Measurements from ENCODE around the gene KLHL6. TPM values are rescaled to one million over a fixed set of nuclear protein-coding genes. Genes with fewer than 3 reads are reported as not detected.
A peak's percentile ranks its signal among the peaks of the same experiment; 100 is the strongest.

KLHL6 gene
- total and polyA plus RNA-seq, 8 donors, result 0.19 to 4.6 (median 0.31) TPM

- no peak for TF ChIP-seq CTCF (IDR thresholded peaks at IDR 0.05)
- Histone ChIP-seq H3K27ac (no peak overlapping the region), H3K4me3 (no peak overlapping the region), H3K27me3 (no peaks in the 10 kb centered on the region), H3K4me1 (no peaks in the 10 kb centered on the region), H3K9me3 (no peaks in the 10 kb centered on the region), H3K36me3 (no peaks in the 10 kb centered on the region)
- no peak for FAIRE-seq
- 92 to 97% methylated on average over 6 of the region's 6 CpGs for WGBS, 2 donors
- intact Hi-C loops (cut with DNase I), result no loop called here
- DNase-seq, result no peak
- no peak for ATAC-seq
Measured at GRCh38 chr3:183590442-183590841, 34.9 kb upstream of the KLHL6 start.

- no peak for FAIRE-seq
- Histone ChIP-seq H3K4me3 (no peak overlapping the region), H3K36me3 (no peaks in the 10 kb centered on the region), H3K4me1 (no peaks in the 10 kb centered on the region), H3K27me3 (no peaks in the 10 kb centered on the region), H3K27ac (no peak overlapping the region), H3K9me3 (no peaks in the 10 kb centered on the region)
- ATAC-seq, result peak in 2 of 4 donors; percentile 57 to 73
- no peak for DNase-seq
- TF ChIP-seq CTCF (IDR thresholded peaks at IDR 0.05), result no peak
- 86 to 91% methylated on average over 2 of the region's 2 CpGs for WGBS, 2 donors
- intact Hi-C loops (cut with DNase I), result no loop called here
Measured at GRCh38 chr3:183587336-183587735, 31.8 kb upstream of the KLHL6 start.

- ATAC-seq, result no peak
- no peak for TF ChIP-seq CTCF (IDR thresholded peaks at IDR 0.05)
Measured at GRCh38 chr3:183586477-183586876, 31.0 kb upstream of the KLHL6 start.

GRCh38 chr3:183584914-183585280 is 29.4 kb upstream of the KLHL6 start:
- WGBS, 2 donors, result 75 to 76% methylated on average over 3 of the region's 3 CpGs
- no peaks in the 10 kb centered on the region for H3K36me3 ChIP-seq
- intact Hi-C loops (cut with DNase I), result no loop called here
- FAIRE-seq, result no peak
- DNase-seq, result no peak
- no peak for ATAC-seq
- no peaks in the 10 kb centered on the region for H3K4me1 ChIP-seq
- H3K4me3 ChIP-seq, result no peak overlapping the region
- H3K9me3 ChIP-seq, result no peaks in the 10 kb centered on the region
- no peak overlapping the region for H3K27ac ChIP-seq
- TF ChIP-seq CTCF (IDR thresholded peaks at IDR 0.05), result no peak
- H3K27me3 ChIP-seq, result no peaks in the 10 kb centered on the region

More at GRCh38 chr3:183586477-183586876, 31.0 kb upstream of the KLHL6 start:
- intact Hi-C loops (cut with DNase I), result no loop called here
- H3K4me3 ChIP-seq, result no peak overlapping the region
- no peaks in the 10 kb centered on the region for H3K36me3 ChIP-seq
- FAIRE-seq (no peak), DNase-seq (no peak)
- no peaks in the 10 kb centered on the region for H3K9me3 ChIP-seq
- H3K27ac ChIP-seq, result no peak overlapping the region
- H3K4me1 ChIP-seq, result no peaks in the 10 kb centered on the region
- no peaks in the 10 kb centered on the region for H3K27me3 ChIP-seq
- WGBS, 2 donors, result 82 to 84% methylated on average over 5 of the region's 5 CpGs

- no peak for FAIRE-seq
- WGBS, 2 donors, result 64 to 71% methylated on average over 7 of the region's 7 CpGs
- intact Hi-C loops (cut with DNase I), result no loop called here
Measured at GRCh38 chr3:183584246-183584913, 28.9 kb upstream of the KLHL6 start.

More at GRCh38 chr3:183584246-183584913, 28.9 kb upstream of the KLHL6 start:
- no peaks in the 10 kb centered on the region for H3K36me3 ChIP-seq
- H3K9me3 ChIP-seq, result no peaks in the 10 kb centered on the region
- DNase-seq (no peak), ATAC-seq (peak in 3 of 4 donors; percentile 9 to 26 (median 24))
- no peak overlapping the region for H3K27ac ChIP-seq
- H3K4me1 ChIP-seq, result no peaks in the 10 kb centered on the region
- H3K27me3 ChIP-seq, result no peaks in the 10 kb centered on the region
- no peak for TF ChIP-seq CTCF (IDR thresholded peaks at IDR 0.05)
- no peak overlapping the region for H3K4me3 ChIP-seq

Data from pancreas (tissue), 10 donors.